PFSK-1 (cell line): ENCODE results near the gene TMEM248.

ENCODE experiments used
- FOXP2 ChIP-seq: optimal IDR thresholded peaks from 2 replicates; pipeline ENCODE3; 2011; ENCODE audit warnings: borderline replicate concordance, control low read depth, inconsistent platforms; ENCODE audit not compliant: insufficient read depth; ENCODE audit errors: extremely low read length, extremely low read depth
- POLR2AphosphoS5 ChIP-seq: IDR thresholded peaks from 2 replicates; pipeline ENCODE4 v1.6.1; 2012; ENCODE audit warnings: low read depth, mild to moderate bottlenecking, control low read depth, low read length, moderate library complexity
- REST ChIP-seq, 2 experiments: IDR thresholded peaks; 2 replicates each; pipeline versions ENCODE4 v1.6.1 to v1.8.0; 2011 to 2012; ENCODE audit warnings: low read depth in 2 of 2, low read length in 2 of 2, control low read depth in 1 of 2, inconsistent platforms in 1 of 2, mild to moderate bottlenecking in 1 of 2, moderate library complexity in 1 of 2; ENCODE audit not compliant: insufficient read depth in 1 of 2
- SIN3A ChIP-seq: IDR thresholded peaks from 2 replicates; pipeline ENCODE4 v1.6.1; 2012; ENCODE audit warnings: mild to moderate bottlenecking, low read length, moderate library complexity, borderline replicate concordance; ENCODE audit not compliant: insufficient read depth
- TAF1 ChIP-seq: IDR thresholded peaks from 2 replicates; pipeline ENCODE4 v1.6.1; 2012; ENCODE audit warnings: low read length, control low read depth, borderline replicate concordance; ENCODE audit not compliant: insufficient read depth

TMEM248 gene

GRCh38 chr7:66933469-66933868, 12.4 kb downstream of the TMEM248 start:
- TF ChIP-seq FOXP2 (no peak), REST (IDR thresholded peaks at IDR 0.05; ENCODE audit: insufficient read depth in 1 of 2, low read depth in 2 of 2, low read length in 2 of 2) (no peak), TAF1 (no peak), POLR2AphosphoS5 (no peak), SIN3A (no peak)

GRCh38 chr7:66937940-66938339, 16.9 kb downstream of the TMEM248 start:
- no peak for TF ChIP-seq FOXP2
- TF ChIP-seq REST (IDR thresholded peaks at IDR 0.05; ENCODE audit: insufficient read depth in 1 of 2, low read depth in 2 of 2, low read length in 2 of 2) = no peak
- TF ChIP-seq SIN3A = no peak
- TF ChIP-seq TAF1 = no peak
- no peak for TF ChIP-seq POLR2AphosphoS5

DNA sequence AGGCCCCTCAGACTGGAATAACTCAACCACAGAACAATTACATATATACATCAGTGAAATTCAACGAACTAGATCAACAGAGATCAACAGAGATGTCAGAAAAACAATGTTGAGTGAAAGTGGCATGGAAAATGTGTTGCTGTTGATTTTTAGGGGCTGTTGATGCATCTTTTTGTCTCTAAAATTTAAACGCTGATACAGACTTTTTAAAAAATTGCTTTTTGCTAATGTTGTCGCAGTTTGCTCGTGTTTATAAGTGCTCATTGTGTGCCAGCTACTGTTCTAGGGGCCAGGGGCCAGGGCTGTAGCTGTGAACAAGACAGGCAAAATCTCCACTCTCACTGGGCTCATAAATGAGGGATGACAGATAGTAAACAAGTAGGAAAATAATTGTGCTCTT, 18.3 kb downstream of the TMEM248 start:
- no peak for TF ChIP-seq REST (IDR thresholded peaks at IDR 0.05; ENCODE audit: insufficient read depth in 1 of 2, low read depth in 2 of 2, low read length in 2 of 2)
- TF ChIP-seq FOXP2 = no peak
- TF ChIP-seq SIN3A = no peak
- no peak for TF ChIP-seq TAF1
- TF ChIP-seq POLR2AphosphoS5 = no peak

DNA sequence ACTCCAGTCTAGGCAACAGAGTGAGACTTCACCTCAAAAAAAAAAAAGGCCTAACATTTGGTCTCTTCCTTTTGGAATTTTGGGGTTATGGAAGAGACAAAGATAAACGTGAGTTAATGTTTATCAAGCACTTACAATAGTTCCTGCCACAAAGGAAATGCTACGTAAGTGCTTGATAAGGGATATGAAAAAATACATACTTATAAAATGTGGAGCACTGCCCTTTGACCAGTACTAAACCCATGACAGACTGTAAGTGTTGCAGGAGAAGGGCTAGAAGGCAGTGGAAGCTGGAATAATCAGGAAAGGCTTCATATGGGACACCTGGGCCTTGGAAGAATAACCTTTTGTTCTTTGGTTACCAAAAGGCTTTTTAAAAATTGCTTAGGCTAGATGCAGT, 25.5 kb downstream of the TMEM248 start:
- TF ChIP-seq REST (IDR thresholded peaks at IDR 0.05; ENCODE audit: insufficient read depth in 1 of 2, low read depth in 2 of 2, low read length in 2 of 2) (no peak), POLR2AphosphoS5 (no peak), FOXP2 (no peak), SIN3A (no peak), TAF1 (no peak)

GRCh38 chr7:66948480-66949109, 27.6 kb downstream of the TMEM248 start:
- TF ChIP-seq POLR2AphosphoS5 (no peak), SIN3A (no peak), REST (IDR thresholded peaks at IDR 0.05; ENCODE audit: insufficient read depth in 1 of 2, low read depth in 2 of 2, low read length in 2 of 2) (no peak), TAF1 (no peak), FOXP2 (no peak)
